Progenitor cell of endocrine pancreas (in vitro differentiated cells): ENCODE data around the gene SPATA31D1. TPM values are rescaled to one million over a fixed set of nuclear protein-coding genes. Genes with fewer than 3 reads are reported as not detected.

Experiments used
- DNase-seq: peaks from one replicate; pipeline ENCODE4 v3.0.0; 2021; ENCODE audit warnings: low spot score; ENCODE audit not compliant: unreplicated experiment
- H3K27ac Mint-ChIP-seq: 2 replicates; pipeline ENCODE4 v1.8.0; 2021; ENCODE audit warnings: mild to moderate bottlenecking, moderate library complexity, mixed read lengths
- H3K27me3 Mint-ChIP-seq: 2 replicates; pipeline ENCODE4 v1.8.0; 2021; ENCODE audit warnings: mixed read lengths
- H3K36me3 Mint-ChIP-seq: 2 replicates; pipeline ENCODE4 v1.8.0; 2022; ENCODE audit warnings: mixed read lengths; ENCODE audit not compliant: insufficient read depth
- H3K4me1 Mint-ChIP-seq: 2 replicates; pipeline ENCODE4 v1.8.0; 2021; ENCODE audit warnings: low read depth, mixed read lengths
- H3K4me3 Mint-ChIP-seq: 2 replicates; pipeline ENCODE4 v1.8.0; 2021; ENCODE audit warnings: low read depth, mild to moderate bottlenecking, moderate library complexity, mixed read lengths
- H3K9me3 Mint-ChIP-seq: 2 replicates; pipeline ENCODE4 v1.8.0; 2021; ENCODE audit warnings: low read depth, mixed read lengths
- CTCF ChIP-seq: fragments of 200-600 bp; sonication (generic); IDR thresholded peaks from one replicate; pipeline ENCODE4 v1.5.0; 2021; ENCODE audit warnings: antibody characterized with exemption, mild to moderate bottlenecking; ENCODE audit not compliant: unreplicated experiment
- total RNA-seq: library from RNA; stranded (reverse); gene quantifications from 2 replicates; pipeline ENCODE4 v1.2.1, GENCODE V29; 2021

SPATA31D1 gene
- total RNA-seq, 1 donor from 2014 or later = not detected

DNA sequence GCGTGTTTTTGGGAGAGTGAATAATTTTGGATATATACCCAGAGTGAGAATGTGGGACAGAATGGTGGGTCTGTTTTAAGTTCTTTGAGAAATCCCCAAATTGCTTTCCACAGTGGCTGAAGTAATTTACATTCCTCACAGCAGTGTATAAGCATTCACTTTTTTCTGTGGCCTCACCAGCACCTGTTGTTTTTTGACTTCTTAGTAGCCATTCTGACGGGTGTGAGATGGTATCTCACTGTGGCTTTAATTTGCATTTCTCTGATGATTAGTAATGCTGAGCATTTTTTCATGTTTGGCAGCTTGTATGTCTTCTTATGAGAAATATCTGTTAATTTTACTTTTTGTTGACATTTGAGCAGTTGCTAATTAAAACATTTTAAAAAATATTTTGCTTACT lies 9.4 kb upstream of the SPATA31D1 start:
- peaks cover 3% of the 10 kb centered on the region for H3K27me3 Mint-ChIP-seq
- no peak overlapping the region for H3K27ac Mint-ChIP-seq
- H3K4me3 Mint-ChIP-seq = no peak overlapping the region
- TF ChIP-seq CTCF = no peak
- no peak for DNase-seq
- no peaks in the 10 kb centered on the region for H3K36me3 Mint-ChIP-seq
- no peaks in the 10 kb centered on the region for H3K4me1 Mint-ChIP-seq
- peaks cover 8% of the 10 kb centered on the region for H3K9me3 Mint-ChIP-seq

- Mint-ChIP-seq H3K27ac (no peak overlapping the region), H3K4me3 (no peak overlapping the region), H3K27me3 (peaks cover 3% of the 10 kb centered on the region), H3K36me3 (no peaks in the 10 kb centered on the region), H3K9me3 (peaks cover 5% of the 10 kb centered on the region), H3K4me1 (no peaks in the 10 kb centered on the region)
- TF ChIP-seq CTCF = no peak
- DNase-seq = no peak
These were observed 8.0 kb upstream of the SPATA31D1 start for GRCh38 chr9:81980568-81980967.

GRCh38 chr9:81981883-81982282 lies 6.7 kb upstream of the SPATA31D1 start:
- no peak overlapping the region for H3K4me3 Mint-ChIP-seq
- peaks cover 5% of the 10 kb centered on the region for H3K9me3 Mint-ChIP-seq
- H3K4me1 Mint-ChIP-seq = peaks cover 2% of the 10 kb centered on the region
- DNase-seq = no peak
- no peaks in the 10 kb centered on the region for H3K27me3 Mint-ChIP-seq
- H3K27ac Mint-ChIP-seq = no peak overlapping the region
- TF ChIP-seq CTCF = no peak
- H3K36me3 Mint-ChIP-seq = no peaks in the 10 kb centered on the region

GRCh38 chr9:81984928-81985327 lies 3.6 kb upstream of the SPATA31D1 start:
- no peaks in the 10 kb centered on the region for H3K36me3 Mint-ChIP-seq
- no peak for TF ChIP-seq CTCF
- H3K4me1 Mint-ChIP-seq = peaks cover 3% of the 10 kb centered on the region
- H3K9me3 Mint-ChIP-seq = no peaks in the 10 kb centered on the region
- no peak overlapping the region for H3K27ac Mint-ChIP-seq
- no peaks in the 10 kb centered on the region for H3K27me3 Mint-ChIP-seq
- no peak for DNase-seq
- H3K4me3 Mint-ChIP-seq = no peak overlapping the region

DNA sequence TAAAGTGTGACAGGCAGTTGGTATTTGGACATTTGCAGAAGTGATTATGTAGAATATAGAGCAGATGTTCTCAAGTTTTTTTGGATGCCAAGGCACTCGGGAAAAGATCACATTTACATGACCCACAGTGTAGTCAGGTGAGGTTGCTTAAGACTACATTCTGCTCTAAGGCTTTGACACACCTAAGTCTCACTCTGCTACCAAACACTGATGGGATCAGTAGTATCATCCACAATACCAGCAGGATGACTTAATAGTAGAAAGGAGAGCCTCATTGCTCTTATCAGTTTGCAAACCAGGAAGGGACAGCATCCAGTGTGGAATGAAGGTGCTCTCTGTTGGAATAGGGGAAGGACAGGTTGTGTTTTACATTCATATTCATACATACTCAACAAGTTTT lies 2.5 kb upstream of the SPATA31D1 start:
- Mint-ChIP-seq H3K4me1 (peaks cover 3% of the 10 kb centered on the region), H3K27me3 (no peaks in the 10 kb centered on the region), H3K36me3 (no peaks in the 10 kb centered on the region), H3K4me3 (no peak overlapping the region), H3K9me3 (peaks cover 1% of the 10 kb centered on the region), H3K27ac (no peak overlapping the region)
- TF ChIP-seq CTCF = no peak
- no peak for DNase-seq

GRCh38 chr9:81989700-81990099 lies 1.1 kb downstream of the SPATA31D1 start:
- TF ChIP-seq CTCF = no peak
- DNase-seq = no peak
- Mint-ChIP-seq H3K9me3 (peaks cover 4% of the 10 kb centered on the region), H3K4me3 (no peak overlapping the region), H3K27ac (no peak overlapping the region), H3K27me3 (peaks cover 21% of the 10 kb centered on the region), H3K36me3 (no peaks in the 10 kb centered on the region), H3K4me1 (peaks cover 3% of the 10 kb centered on the region)
